Measurements from ENCODE around the gene CHAC2.
"Not testable (repeated sequence)": the region's sequence is repeated elsewhere in the genome, so short reads cannot be mapped to it uniquely, and the experiment has no call there.

Gene CHAC2

DNA sequence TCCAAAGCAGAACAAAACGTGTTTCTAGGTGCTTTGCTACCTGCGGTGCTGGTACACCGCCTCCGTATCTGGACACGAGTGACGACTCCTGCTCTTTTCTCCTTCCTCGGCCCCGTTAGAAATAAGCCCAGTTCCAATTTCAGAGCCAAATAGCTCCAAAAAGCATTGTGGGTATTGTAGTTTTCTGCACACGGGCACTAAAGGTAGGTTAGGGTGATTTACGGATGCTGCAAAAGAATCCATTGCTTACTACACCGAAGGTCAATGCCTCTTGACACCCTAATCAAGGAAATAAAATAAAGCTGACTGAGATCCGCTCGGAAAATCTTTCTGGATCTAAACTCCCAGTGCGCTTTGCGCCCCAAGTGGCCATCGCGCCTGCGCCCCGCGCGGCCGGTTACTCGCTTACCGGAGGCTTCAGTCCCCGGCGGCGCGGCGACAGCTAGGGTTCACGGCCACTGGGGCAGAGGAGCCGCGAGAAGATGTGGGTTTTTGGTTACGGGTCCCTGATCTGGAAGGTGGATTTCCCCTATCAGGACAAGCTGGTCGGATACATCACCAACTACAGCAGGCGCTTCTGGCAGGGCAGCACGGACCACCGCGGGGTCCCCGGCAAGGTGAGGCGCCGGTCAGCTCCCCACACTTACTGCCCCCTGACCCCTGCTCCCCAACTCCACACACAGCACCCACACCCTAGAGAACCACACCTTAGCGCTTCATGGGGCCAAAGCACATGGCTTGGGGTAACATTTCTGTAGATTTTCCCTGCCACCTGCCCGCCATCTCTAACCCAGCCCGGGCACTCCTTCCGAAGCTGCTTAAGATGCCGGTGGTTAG lies at the start of gene CHAC2:
TSS of gene CHAC2 (plus strand) at position 400 of the 837 bp plus-strand sequence. CDS start at position 483, 83 bp downstream.
- DNase-seq: peak; percentile 74

DNA sequence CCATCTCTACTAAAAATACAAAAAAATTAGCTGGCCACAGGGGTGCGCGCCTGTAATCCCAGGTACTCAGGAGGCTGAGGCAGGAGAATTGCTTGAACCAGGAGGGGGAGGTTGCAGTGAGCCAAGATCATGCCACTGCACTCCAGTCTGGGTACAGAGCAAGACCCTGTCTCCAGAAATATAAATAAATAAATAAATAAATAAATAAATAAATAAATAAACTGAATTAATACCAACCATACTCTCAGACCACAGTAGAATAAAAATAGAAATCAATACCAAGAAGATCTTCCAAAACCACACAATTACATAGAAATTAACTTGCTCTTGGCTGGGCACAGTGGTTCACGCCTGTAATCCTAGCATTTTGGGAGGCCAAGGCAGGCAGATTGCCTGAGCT lies 46.7 kb upstream of the CHAC2 start:
- not testable (repeated sequence) for DNase-seq

DNA sequence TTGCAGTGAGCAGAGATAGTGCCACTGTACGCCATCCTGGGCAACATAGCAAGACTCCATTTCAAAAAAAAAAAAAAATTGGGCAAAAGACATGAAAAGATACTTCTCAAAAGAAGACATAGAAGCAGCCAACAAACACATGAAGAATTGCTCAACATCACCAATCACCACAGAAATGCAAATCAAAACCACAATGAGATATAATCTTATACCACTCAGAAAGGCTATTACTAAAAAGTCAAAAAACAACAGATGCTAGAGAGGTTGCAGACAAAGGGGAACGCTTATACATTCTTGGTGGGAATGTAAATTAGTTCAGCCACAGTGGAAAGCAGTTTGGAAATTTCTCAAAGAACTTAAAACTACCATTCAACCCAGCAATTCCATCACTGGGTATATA lies 43.1 kb upstream of the CHAC2 start:
- DNase-seq: no peak

DNA sequence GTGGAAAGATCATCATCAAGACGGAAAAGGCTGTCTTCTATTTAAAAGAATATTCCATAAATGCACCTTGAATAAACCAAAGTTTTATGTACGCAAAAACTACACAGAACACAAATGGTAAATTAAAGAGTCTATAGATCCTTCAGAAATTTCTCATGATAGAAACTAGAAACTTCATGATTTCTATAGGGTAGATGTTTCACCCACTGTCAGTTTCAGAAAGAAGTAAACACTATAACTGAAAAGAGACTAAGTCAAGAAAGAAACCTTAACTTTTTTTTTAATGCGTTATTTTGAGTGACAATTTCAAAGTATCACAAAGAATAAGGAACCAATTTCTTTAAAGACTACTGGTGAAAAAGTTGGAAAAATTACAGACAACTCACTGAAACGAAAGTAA lies 41.9 kb upstream of the CHAC2 start:
- no peak for DNase-seq

DNA sequence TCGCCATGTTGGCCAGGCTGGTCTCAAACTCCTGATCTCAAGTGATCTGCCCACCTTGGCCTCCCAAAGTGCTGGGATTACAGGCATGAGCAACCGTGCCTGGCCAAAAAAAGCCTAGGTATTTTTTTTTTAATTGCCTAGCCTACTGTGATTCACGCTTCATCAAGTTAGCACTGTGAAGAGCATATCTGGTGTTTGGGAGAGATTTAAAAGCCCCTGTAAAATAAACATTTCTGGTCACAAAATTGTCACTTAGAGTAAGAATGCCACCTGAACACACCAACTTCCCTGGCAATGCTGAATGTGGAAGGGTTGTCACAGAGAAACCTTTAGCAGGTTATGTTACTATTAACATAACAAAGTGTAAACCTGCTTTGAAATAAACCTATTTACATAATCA lies 39.7 kb upstream of the CHAC2 start:
- DNase-seq: no peak

DNA sequence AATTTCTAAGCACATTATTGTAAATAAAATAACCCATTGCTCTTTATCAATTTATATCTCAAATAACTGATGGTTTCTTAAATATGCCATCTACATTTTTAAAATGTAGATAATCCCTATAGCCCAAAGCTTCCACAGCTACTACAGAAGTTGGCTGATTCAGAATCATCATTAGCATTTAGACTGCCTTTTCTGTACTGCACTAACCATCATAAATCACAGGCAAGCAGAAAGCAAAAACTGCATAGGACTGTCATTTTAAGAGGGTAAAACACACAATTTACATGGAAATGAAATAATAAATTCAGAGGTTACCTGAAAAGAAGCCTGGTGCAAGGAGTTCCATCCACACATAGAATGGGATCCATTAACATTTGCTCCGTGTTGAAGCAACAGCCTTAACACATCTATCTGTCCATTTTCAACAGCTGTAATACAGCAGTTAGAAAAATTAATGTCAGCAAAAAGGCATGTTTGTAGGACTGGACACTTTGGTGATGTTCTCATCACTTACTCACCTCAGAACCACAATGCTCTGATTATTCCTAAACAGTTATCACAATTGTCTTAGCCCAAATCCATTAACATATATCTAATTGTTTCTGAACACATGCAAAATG lies 38.4 kb upstream of the CHAC2 start:
- DNase-seq: no peak

DNA sequence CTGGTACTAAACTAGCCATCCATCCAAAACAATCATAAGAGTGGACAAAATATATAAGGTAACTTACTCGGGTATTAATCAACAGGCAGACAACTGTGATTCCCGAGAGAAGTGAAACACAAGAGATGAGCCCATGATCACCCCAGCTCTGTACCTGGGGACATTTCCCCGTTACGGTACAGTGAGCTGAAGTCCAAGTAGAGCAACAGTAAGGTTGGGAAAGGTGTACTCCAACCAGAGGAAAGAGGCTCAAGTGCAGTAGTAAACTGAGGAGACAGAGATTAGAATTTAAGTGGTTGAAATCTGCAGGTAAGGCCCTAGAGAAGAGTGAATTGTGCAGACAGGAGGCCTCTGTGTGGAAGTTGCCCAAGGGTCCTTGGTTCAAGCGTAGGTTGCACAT lies 30.5 kb upstream of the CHAC2 start:
- no peak for DNase-seq

DNA sequence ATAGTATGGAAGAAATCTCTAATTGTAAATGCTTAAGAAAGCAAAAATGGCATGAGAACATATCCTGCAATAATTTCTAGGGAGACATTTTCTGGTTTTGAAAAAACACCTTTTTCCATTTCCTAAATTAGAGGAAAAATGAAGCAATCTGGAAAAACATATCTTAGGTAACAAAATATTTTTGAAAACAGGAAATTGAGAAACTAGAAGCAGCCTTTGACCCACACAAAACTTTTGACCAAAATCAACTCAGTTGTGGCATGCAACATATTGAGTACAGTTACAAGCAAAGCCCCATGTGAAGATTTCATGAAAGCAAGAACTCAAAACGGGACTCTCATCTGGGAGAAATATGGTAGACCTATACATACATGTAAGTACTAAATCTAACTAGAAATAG lies 28.6 kb upstream of the CHAC2 start:
- no peak for DNase-seq

DNA sequence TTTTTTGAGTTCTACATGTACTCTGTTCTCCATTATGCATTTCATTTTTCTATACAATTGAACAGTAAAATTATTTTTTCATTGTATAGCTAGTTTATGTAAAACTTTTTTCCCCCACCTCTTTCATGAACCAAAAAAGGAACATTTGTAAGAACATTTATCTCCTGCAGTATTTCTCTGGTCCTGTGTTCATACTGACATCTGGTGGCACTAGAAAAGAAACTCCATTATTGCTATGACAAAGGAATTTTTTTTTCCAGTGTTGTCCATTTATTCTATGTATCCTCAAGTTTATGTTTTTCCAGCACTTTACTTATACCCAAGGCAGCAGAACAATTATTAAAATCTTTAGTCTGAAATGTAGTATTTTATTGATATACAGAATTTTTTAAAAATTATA lies 27.4 kb upstream of the CHAC2 start:
- DNase-seq: no peak

DNA sequence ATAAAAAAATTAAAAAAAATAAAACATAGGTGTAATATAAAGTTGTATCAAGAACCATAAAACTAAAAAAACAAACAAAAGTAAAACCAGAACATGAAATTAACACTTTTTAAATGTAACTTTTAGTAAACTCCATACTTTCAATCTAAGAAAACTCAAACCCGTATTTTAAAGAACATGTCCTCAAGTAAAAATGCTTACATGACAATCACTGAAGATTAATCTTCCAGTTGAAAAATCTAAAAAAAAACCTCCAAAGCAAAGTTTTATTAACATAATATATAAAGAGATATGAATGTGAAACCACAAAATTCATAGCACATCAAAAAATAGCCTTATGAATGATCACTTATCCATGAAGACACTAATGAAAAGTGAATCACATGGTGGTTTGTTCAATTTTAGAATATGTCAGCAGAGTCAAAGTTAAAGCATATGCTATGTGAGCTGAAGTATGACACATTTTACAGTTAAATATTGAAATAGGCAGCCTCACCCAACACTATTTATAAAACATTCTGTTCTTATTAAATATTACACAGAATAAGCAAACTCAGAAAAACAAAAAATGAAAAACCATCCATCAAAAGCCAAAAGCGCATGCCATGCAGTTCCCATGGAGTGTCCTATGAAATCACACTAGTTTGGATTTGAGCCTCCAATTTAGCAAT lies 23.1 kb upstream of the CHAC2 start:
- DNase-seq: no peak

DNA sequence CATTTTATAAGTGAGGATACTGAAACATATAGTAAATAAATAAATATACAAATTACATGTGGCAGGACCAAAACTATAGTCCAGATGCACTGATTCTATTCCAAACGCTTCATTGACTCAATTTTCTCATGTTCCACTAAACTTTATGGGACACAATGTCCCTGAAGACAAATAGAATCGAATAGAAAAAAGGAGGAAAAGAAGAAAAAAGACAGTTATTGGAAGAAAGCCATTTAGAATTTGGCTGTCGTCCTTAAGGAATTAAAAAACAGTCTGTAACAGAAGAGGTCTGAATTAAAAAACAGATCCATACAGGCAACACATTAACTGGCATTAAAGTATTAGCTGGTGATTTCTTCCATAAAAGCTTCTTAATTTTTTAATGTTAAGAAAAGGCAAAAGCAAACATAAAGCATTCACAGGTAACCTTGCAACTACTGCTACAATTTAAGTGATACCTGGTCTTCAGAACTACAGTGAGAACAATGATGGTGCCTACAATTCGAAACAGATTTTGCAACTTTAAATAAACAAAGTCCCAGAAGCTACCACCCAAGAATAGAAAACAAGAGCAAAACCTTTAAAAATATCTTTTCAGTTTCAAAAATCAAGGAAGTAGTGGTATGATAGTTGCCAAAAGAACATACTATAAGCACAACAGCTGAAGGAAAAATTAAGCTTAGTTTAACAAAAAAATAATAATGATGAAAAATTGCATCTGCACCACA lies 17.4 kb upstream of the CHAC2 start:
- no peak for DNase-seq

DNA sequence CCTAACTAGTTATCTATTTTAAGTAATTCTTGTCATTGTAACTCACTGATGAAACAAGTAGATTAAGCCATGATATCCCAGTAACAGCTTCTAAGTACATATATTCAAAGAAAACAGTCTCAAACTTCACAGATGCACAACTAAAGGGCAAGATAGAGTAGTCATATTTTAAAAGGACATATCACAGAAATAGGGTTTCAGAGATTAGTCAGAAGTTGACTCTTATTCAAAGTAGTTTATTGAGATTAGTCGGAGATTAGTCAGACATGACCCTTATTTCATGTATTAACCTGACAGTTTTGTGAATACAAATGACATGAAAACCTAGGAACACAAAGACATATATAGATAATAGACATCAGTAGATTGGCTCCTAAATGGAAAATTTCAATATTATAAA lies 15.9 kb upstream of the CHAC2 start:
- DNase-seq: no peak

DNA sequence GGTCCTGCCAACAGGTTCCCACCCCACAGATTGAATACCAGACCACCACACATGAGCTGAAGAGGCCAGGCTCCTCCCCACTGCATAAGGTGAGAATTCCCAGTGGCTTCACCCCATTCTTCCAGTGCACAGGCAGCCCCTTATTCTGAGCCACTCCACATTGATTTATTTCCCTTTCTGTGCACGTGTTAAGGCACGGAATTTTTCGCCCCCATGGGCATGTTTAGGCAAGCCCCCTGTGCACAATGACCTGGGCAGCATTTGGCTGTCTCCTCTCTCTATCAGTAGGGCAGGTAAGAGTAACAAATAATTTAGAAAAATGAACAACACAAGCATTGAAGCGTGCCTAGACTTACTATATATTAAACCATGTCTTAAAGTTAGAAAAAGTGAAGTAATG lies 15.2 kb upstream of the CHAC2 start:
- no peak for DNase-seq

DNA sequence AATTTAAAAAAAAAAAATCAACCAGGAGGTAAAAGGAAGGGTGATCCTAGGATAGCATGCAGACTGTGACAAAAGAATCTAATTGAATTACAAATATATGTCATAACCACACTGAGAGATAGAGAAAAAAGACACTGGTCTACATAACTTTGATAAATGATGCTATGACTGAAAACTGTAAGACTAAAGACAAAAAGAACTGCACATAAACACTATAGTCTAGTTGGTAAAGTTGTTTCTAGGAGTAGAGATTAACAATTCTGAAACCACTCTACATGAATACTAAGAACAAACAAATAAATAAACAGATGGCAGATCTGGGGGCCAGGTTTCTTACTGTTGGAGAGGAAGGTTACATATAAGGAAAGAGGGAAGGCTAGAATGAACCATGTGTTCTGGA lies 14.6 kb upstream of the CHAC2 start:
- DNase-seq: no peak

DNA sequence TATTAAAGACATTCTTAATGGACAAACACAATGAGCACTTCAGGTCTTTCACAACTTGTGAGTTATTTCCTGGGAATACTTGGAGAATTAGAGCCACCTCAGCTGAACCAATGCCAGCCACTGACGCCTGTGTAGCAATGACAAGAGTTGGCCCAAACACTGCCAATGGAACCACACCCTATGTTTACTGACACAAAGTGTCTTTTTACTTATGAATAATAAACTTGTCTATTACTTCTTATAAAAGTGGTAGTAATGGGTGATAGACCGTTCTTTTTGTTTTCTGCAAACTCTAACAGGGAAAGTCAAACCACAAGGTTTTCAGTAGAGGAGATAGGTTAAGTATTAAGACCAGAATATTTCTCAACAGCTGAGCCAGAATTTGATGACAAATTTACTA lies 12.5 kb upstream of the CHAC2 start:
- DNase-seq: no peak

DNA sequence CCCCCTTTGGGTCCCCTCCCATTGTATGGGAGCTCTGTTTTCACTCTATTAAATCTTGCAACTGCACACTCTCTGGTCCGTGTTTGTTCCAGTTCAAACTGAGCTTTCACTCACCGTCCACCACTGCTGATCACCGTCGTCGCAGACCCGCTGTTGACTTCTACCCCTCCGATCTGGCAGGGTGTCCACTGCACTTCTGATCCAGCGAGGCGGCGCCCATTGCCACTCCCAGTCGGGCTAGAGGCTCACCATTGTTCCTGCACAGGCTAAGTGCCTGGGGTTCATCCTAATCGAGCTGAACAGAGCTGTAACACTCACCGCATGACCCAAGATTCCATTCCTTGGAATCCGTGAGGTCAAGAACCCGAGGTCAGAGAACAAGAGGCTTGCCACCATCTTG lies 11.0 kb upstream of the CHAC2 start:
- no peak for DNase-seq

DNA sequence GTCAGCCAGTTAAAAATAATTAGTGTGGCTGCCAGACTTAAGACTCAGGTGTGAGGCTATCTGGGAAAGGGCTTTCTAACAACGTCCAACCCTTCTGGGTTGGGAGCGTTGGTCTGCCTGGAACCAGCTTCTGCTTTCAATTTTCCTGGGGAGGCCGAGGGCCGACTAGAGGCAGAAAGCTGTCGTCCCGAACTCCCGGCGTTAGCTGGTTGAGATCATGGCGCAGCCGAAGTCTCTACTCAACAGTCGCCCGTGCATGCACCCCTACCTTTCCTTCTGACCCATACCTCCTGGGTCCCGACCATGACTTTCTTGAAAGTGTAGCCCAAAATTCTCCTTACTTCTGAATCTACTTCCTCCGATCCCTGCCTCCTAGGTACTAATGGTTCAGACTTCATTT lies 10.4 kb upstream of the CHAC2 start:
- DNase-seq: not testable (repeated sequence)

DNA sequence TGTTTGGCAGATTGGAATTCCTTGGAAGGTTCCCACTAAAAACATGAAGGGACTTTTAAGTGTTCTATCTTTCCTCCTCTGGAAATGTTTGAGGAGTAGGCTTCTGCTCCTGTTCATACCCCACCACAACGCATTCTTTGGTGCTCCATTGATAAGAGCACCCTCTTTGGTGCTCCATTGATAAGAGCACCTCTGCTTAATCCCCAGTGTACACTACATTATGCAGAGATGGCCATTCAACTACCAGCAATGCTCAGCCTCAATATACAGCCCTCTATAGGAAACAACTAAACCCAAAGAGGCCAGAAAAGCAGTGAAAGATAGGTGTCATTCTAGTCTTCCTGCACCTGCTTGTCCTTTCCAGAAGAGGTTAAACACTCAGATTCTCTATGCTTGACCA lies 1.8 kb upstream of the CHAC2 start:
- DNase-seq: no peak

DNA sequence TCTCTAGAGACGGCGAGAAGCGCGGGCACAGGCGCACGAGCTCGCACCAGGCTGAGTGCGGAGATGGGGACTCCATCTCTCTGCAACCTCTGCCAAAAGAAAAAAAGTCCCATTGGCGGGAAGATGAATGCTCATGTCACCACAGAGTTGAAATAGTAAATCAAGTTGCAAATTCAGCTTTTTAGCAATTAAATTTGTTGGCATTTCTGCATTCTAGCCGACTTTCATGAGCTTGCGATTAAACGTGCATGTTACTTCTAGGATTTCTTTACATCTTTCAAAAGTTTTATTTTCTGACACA lies 588 bp downstream of the CHAC2 start:
- DNase-seq: peak; percentile 34

DNA sequence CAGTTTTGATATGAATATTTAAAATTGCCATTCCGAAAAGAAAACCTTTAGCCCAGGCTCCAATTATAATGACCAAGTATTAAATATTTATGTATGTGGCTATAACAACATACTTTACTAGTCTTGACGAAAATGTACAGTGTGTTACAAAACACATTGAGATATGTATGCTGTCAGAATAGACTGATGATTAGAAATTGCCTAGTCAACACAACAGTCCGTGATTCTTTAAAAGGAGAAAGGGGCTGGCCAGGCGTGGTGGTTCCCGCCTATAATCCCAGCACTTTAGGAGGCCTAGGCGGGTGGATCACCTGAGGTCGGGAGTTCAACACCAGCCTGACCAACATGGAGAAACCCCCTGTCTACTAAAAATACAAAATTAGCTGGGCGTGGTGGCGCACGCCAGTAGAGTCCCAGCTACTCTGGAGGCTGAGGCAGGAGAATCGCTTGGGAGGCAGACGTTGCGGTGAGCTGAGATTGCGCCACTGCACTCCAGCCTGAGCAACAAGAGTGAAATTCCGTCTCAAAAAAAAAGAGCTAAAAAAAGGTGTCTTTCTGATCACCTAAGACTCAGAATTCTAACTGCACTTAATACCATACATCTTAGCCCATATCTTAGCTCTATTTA lies 1.8 kb downstream of the CHAC2 start:
- no peak for DNase-seq

DNA sequence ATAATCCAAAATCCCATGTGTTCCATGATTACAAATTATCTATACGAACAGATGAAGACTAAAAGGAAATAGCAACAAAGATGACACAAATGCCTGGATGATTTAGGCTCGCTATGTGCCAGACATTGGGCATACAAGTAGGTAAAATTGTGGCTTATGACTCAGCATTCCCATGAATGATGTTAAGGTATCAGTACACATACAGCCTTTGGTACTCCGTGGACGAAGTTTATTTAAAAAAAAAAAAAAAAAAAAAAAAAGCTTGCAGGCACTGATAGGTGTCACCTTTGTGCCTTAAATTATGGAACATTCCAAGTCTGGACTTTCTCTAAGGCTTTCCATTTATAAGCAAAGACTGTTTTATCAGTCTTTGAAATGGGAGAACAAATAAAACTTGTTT lies 2.7 kb downstream of the CHAC2 start:
- no peak for DNase-seq

DNA sequence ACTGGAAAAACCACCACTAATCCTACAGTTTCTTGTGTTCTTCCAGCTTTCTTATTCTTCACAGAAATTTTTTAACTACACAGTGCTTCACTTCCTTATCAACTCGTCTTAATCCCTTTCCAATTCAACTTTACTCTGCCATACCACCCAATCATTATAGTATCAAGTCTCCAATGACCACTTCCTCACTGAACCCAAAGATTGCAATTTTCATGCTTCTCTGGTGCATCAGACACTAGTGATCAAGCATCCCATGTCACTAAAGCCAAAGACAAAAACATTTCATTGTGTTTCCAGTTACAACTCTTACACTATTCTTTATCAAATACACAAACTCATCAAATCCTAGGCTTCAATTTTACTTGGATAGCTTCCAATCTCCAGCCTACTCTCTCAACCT lies 9.5 kb downstream of the CHAC2 start:
- DNase-seq: no peak

DNA sequence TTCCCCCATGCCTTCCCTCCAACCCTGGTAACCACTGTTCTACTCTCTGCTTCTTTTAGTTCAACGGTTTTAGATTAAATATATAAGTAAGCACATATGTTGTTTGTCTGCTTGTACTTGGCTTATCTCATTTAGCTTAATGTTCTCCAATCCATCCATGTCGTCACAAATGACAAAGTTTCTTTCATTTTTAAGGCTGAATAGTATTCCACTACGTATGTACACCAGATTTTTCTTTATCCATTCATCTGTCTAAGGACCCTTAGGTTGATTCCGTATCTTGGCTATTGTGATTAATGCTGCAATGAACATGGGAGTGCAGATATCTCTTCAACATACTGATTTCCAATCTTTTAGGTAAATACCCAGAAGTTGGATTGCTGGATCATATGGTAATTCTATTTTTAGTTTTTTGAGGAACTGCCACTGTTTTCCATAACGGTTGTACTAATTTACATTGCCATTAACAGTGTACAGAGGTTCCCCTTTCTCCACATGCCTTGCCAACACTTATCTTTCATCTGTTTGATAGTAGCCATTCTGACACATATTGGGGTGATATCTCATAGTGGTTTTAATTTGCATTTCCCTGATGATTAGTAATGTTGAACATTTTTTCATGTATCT lies 11.0 kb downstream of the CHAC2 start:
- no peak for DNase-seq
